Activated CD4-positive, alpha-beta T cell treated with anti-CD3 and anti-CD28 coated beads, Interleukin-2, Interleukin-6, amounts not matched to agents 100 ng/mL and 50 ng/mL, durations not matched to agents 16 hours and 8 hours (primary cell): Measurements from ENCODE around the gene ADAMTSL4.
"Not testable (repeated sequence)": the region's sequence is repeated elsewhere in the genome, so short reads cannot be mapped to it uniquely, and the experiment has no call there.

Source experiments
- DNase-seq: peaks from one replicate; pipeline ENCODE4 v3.0.0-alpha.2; 2020

Gene ADAMTSL4

GRCh38 chr1:150596095-150596892 is 47.1 kb downstream of the ADAMTSL4 start:
- no peak for DNase-seq

- no peak for DNase-seq
Observed at GRCh38 chr1:150596976-150597375, 47.8 kb downstream of the ADAMTSL4 start.

GRCh38 chr1:150598346-150598745 is 49.1 kb downstream of the ADAMTSL4 start:
- DNase-seq: not testable (repeated sequence)

- no peak for DNase-seq
Observed at GRCh38 chr1:150601540-150601939, 52.3 kb downstream of the ADAMTSL4 start.

- DNase-seq: not testable (repeated sequence)
Observed at GRCh38 chr1:150602372-150602771, 53.2 kb downstream of the ADAMTSL4 start.

- no peak for DNase-seq
Observed at GRCh38 chr1:150603711-150604110, 54.5 kb downstream of the ADAMTSL4 start.

- DNase-seq: no peak
Observed at GRCh38 chr1:150604226-150604588, 55.0 kb downstream of the ADAMTSL4 start.

- not testable (repeated sequence) for DNase-seq
Observed at GRCh38 chr1:150605451-150605731, 56.2 kb downstream of the ADAMTSL4 start.

- no peak for DNase-seq
Observed at GRCh38 chr1:150606463-150607142, 57.4 kb downstream of the ADAMTSL4 start.

- DNase-seq: no peak
Observed at GRCh38 chr1:150609732-150610131, 60.5 kb downstream of the ADAMTSL4 start.
